Measurements from ENCODE around the gene PGLYRP4. TPM values are rescaled to one million over a fixed set of nuclear protein-coding genes. Genes with fewer than 3 reads are reported as not detected.
"Not testable (repeated sequence)": the region's sequence is repeated elsewhere in the genome, so short reads cannot be mapped to it uniquely, and the experiment has no call there.

Gene PGLYRP4
- total and polyA plus RNA-seq, 2 donors (not counting 1 experiment from before 2014, with no cell fraction given): not detected

DNA sequence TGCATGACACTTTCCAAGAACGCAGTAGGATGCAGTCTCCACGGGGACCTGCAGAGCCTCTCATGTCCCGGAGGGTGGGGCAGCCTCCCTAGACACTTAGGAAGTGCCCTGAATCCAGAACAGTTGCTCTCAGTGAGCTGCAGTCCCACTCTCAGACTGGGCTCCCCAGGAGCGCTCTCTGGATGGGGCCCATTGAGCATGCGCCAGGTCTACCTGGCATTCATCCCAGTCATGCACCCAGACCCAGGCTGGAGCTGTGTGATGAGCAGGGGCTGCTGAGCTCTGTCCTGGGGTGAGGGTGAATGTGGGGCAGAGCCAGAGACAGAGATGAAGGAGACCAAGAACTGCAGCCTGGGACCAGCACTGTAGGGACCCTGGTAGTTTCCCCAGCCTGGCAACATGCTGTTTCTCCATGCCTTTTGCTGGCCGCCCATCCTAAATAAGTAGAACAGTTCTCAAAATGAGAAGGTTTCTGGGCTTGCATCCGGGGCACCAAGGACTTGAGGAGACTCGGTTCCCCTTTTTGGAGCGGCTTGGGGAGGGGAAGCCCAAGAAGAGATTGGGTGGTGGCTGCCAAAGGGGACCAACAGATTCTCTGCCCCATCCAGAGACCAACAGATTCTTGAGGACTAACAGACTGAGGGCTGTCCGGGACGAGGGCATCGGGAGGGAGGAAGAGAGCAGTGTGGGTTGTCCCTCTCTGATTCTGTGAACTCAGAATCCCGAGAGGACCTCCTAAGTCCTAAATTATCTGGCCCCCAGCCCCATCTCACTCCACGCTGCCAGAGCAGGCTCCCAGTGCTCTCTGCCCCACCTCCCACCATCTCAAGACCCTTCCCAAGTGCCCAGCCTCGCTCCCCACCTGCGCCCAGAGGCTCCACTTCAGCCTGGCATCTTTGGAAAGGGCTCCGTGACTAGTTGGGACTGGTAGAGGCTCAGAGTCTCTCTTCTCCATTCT lies 1.0 kb upstream of the PGLYRP4 start:
- Mint-ChIP-seq H3K9me3 (ENCODE audit: insufficient read depth) (no peaks in the 10 kb centered on the region), H3K4me1 (peaks cover 20% of the 10 kb centered on the region), H3K27ac (no peak overlapping the region), H3K4me3 (no peak overlapping the region), H3K27me3 (peaks cover 60% of the 10 kb centered on the region)
- Histone ChIP-seq H3K9ac (ENCODE audit: low read length) (no peak overlapping the region), H3K79me2 (ENCODE audit: control insufficient read depth, insufficient read depth, low read length) (no peaks in the 10 kb centered on the region), H3K27me3 (replicated peaks in 1 of 4; ENCODE audit: control extremely low read depth in 1 of 4, control insufficient read depth in 3 of 4, insufficient read depth in 4 of 4, low read length in 3 of 4) (peaks cover 0 to 41% (median 22%) of the 10 kb centered on the region in 4 experiments), H3K4me2 (replicated peaks; ENCODE audit: low read depth, low read length, poor library complexity, severe bottlenecking) (no peak overlapping the region), H3K9me3 (ENCODE audit: control extremely low read depth in 1 of 3, control insufficient read depth in 2 of 3, insufficient read depth in 1 of 3, low read length in 2 of 3) (no peaks in the 10 kb centered on the region), H3K27ac (ENCODE audit: low read length in 2 of 2) (no peak overlapping the region), H4K20me1 (ENCODE audit: control insufficient read depth, insufficient read depth, low read length, poor library complexity, severe bottlenecking) (no peaks in the 10 kb centered on the region), H3K4me3 (ENCODE audit: control extremely low read depth in 1 of 5, extremely low read depth in 1 of 5, insufficient read depth in 1 of 5, low read depth in 2 of 5, low read length in 4 of 5) (no peak overlapping the region), H3K36me3 (replicated peaks in 1 of 2; ENCODE audit: control extremely low read depth in 1 of 2, control insufficient read depth in 1 of 2, extremely low read depth in 1 of 2, insufficient read depth in 2 of 2, low read length in 1 of 2) (no peaks in the 10 kb centered on the region), H2AFZ (ENCODE audit: insufficient read depth, low read depth, low read length, poor library complexity, severe bottlenecking) (no peak overlapping the region), H3K4me1 (ENCODE audit: control insufficient read depth in 2 of 2, insufficient read depth in 2 of 2, low read length in 2 of 2) (peaks cover 14 to 17% of the 10 kb centered on the region in 2 donors)
- TF ChIP-seq, protein P1, sequence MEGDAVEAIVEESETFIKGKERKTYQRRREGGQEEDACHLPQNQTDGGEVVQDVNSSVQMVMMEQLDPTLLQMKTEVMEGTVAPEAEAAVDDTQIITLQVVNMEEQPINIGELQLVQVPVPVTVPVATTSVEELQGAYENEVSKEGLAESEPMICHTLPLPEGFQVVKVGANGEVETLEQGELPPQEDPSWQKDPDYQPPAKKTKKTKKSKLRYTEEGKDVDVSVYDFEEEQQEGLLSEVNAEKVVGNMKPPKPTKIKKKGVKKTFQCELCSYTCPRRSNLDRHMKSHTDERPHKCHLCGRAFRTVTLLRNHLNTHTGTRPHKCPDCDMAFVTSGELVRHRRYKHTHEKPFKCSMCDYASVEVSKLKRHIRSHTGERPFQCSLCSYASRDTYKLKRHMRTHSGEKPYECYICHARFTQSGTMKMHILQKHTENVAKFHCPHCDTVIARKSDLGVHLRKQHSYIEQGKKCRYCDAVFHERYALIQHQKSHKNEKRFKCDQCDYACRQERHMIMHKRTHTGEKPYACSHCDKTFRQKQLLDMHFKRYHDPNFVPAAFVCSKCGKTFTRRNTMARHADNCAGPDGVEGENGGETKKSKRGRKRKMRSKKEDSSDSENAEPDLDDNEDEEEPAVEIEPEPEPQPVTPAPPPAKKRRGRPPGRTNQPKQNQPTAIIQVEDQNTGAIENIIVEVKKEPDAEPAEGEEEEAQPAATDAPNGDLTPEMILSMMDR (IDR thresholded peaks at IDR 0.05): no peak
- TF ChIP-seq EZH2 (IDR thresholded peaks at IDR 0.05; ENCODE audit: borderline replicate concordance, insufficient read depth, low read depth, low read length, poor library complexity, severe bottlenecking): no peak
- 71% methylated on average over 11 of the region's 17 CpGs for WGBS (ENCODE audit: insufficient coverage)
- CTCF ChIA-PET: interaction anchor here (1.1 to 1.2 kb wide), 2 partner anchors 15 to 145 kb away, joined by 3 to 4 read pairs; no protein-coding TSS in a partner anchor
- intact Hi-C loops (cut with micrococcal nuclease): no loop called here
- DNase-seq: no peak
- POLR2A ChIA-PET: no interaction called here
- ATAC-seq (ENCODE audit: low read depth): no peak

- no peak overlapping the region for H3K4me2 ChIP-seq (replicated peaks; ENCODE audit: low read depth, low read length, poor library complexity, severe bottlenecking)
- intact Hi-C loops (cut with micrococcal nuclease): no loop called here
- no peaks in the 10 kb centered on the region for H3K79me2 ChIP-seq (ENCODE audit: control insufficient read depth, insufficient read depth, low read length)
- DNase-seq (no peak), ATAC-seq (ENCODE audit: low read depth) (no peak)
- no peaks in the 10 kb centered on the region for H3K9me3 ChIP-seq (ENCODE audit: control extremely low read depth in 1 of 3, control insufficient read depth in 2 of 3, insufficient read depth in 1 of 3, low read length in 2 of 3)
- H3K36me3 ChIP-seq (replicated peaks in 1 of 2; ENCODE audit: control extremely low read depth in 1 of 2, control insufficient read depth in 1 of 2, extremely low read depth in 1 of 2, insufficient read depth in 2 of 2, low read length in 1 of 2): no peaks in the 10 kb centered on the region
- TF ChIP-seq, protein P1 (IDR thresholded peaks at IDR 0.05): no peak
- TF ChIP-seq EZH2 (IDR thresholded peaks at IDR 0.05; ENCODE audit: borderline replicate concordance, insufficient read depth, low read depth, low read length, poor library complexity, severe bottlenecking): no peak
- ChIA-PET CTCF (no interaction called here), POLR2A (no interaction called here)
- no peak overlapping the region for H3K27ac ChIP-seq (ENCODE audit: low read length in 2 of 2)
- H3K27me3 ChIP-seq (replicated peaks in 1 of 4; ENCODE audit: control extremely low read depth in 1 of 4, control insufficient read depth in 3 of 4, insufficient read depth in 4 of 4, low read length in 3 of 4): peaks cover 0 to 47% (median 20%) of the 10 kb centered on the region in 4 experiments
- Mint-ChIP-seq H3K27me3 (peaks cover 63% of the 10 kb centered on the region), H3K27ac (no peak overlapping the region), H3K9me3 (ENCODE audit: insufficient read depth) (no peaks in the 10 kb centered on the region), H3K4me1 (peaks cover 23% of the 10 kb centered on the region), H3K4me3 (no peak overlapping the region)
- WGBS (ENCODE audit: insufficient coverage): 77% methylated on average over 7 of the region's 7 CpGs
- no peaks in the 10 kb centered on the region for H4K20me1 ChIP-seq (ENCODE audit: control insufficient read depth, insufficient read depth, low read length, poor library complexity, severe bottlenecking)
- H3K4me3 ChIP-seq (ENCODE audit: control extremely low read depth in 1 of 5, extremely low read depth in 1 of 5, insufficient read depth in 1 of 5, low read depth in 2 of 5, low read length in 4 of 5): no peak overlapping the region
- H3K9ac ChIP-seq (ENCODE audit: low read length): no peak overlapping the region
- peaks cover 14 to 17% of the 10 kb centered on the region in 2 donors for H3K4me1 ChIP-seq (ENCODE audit: control insufficient read depth in 2 of 2, insufficient read depth in 2 of 2, low read length in 2 of 2)
- H2AFZ ChIP-seq (ENCODE audit: insufficient read depth, low read depth, low read length, poor library complexity, severe bottlenecking): no peak overlapping the region
Measured at GRCh38 chr1:153347856-153348255, 785 bp downstream of the PGLYRP4 start.

GRCh38 chr1:153347049-153347448 lies 1.6 kb downstream of the PGLYRP4 start:
- H3K27ac ChIP-seq (ENCODE audit: low read length in 2 of 2); POLR2A ChIA-PET; H2AFZ ChIP-seq (ENCODE audit: insufficient read depth, low read depth, low read length, poor library complexity, severe bottlenecking); H3K36me3 ChIP-seq (replicated peaks in 1 of 2; ENCODE audit: control extremely low read depth in 1 of 2, control insufficient read depth in 1 of 2, extremely low read depth in 1 of 2, insufficient read depth in 2 of 2, low read length in 1 of 2); intact Hi-C loops (cut with micrococcal nuclease); H3K9me3 ChIP-seq (ENCODE audit: control extremely low read depth in 1 of 3, control insufficient read depth in 2 of 3, insufficient read depth in 1 of 3, low read length in 2 of 3); H3K27ac Mint-ChIP-seq; H3K9ac ChIP-seq (ENCODE audit: low read length); H3K79me2 ChIP-seq (ENCODE audit: control insufficient read depth, insufficient read depth, low read length); H3K4me3 Mint-ChIP-seq; H3K4me2 ChIP-seq (replicated peaks; ENCODE audit: low read depth, low read length, poor library complexity, severe bottlenecking); DNase-seq; H3K9me3 Mint-ChIP-seq (ENCODE audit: insufficient read depth); H4K20me1 ChIP-seq (ENCODE audit: control insufficient read depth, insufficient read depth, low read length, poor library complexity, severe bottlenecking); CTCF ChIA-PET; ATAC-seq (ENCODE audit: low read depth); H3K4me3 ChIP-seq (ENCODE audit: control extremely low read depth in 1 of 5, extremely low read depth in 1 of 5, insufficient read depth in 1 of 5, low read depth in 2 of 5, low read length in 4 of 5): not testable (repeated sequence)
- Mint-ChIP-seq H3K4me1 (peaks cover 23% of the 10 kb centered on the region), H3K27me3 (peaks cover 66% of the 10 kb centered on the region)
- 95% methylated on average over 9 of the region's 14 CpGs for WGBS (ENCODE audit: insufficient coverage)
- H3K4me1 ChIP-seq (ENCODE audit: control insufficient read depth in 2 of 2, insufficient read depth in 2 of 2, low read length in 2 of 2): peaks cover 14 to 17% of the 10 kb centered on the region in 2 donors
- peaks cover 0 to 46% (median 20%) of the 10 kb centered on the region in 4 experiments for H3K27me3 ChIP-seq (replicated peaks in 1 of 4; ENCODE audit: control extremely low read depth in 1 of 4, control insufficient read depth in 3 of 4, insufficient read depth in 4 of 4, low read length in 3 of 4)

Measured in B cell (primary cell).